A549 treated with CpdA at 1 μM for 4 hours (cell line): ENCODE measurements around the gene ITGB5. TPM values are rescaled to one million over a fixed set of nuclear protein-coding genes. Genes with fewer than 3 reads are reported as not detected.

Source experiments
- total RNA-seq: library from RNA; stranded (reverse); fragments of 200-300 nt; extraction: Qiagen RNA extraction; gene quantifications from 5 replicates; pipeline ENCODE4 v1.2.3, GENCODE V29; 2022; ENCODE audit warnings: low read depth

Gene ITGB5
- 328 to 412 TPM (median 391 TPM) in 5 replicates for total RNA-seq

GRCh38 chr3:124887177-124887931 is at the start of gene ITGB5:
Gene ITGB5, minus strand, starts transcription at chr3:124887365. Its CDS starts 365 bp downstream, at chr3:124887000.

GRCh38 chr3:124934577-124934976 is 47.4 kb upstream of the ITGB5 start, which contains the start of gene MUC13:
Gene MUC13, minus strand, starts transcription at chr3:124934751. Its CDS starts 39 bp downstream, at chr3:124934712.

GRCh38 chr3:124730129-124730940 is 156.8 kb downstream of the ITGB5 start, which contains the start of gene UMPS:
Gene UMPS, plus strand, starts transcription at chr3:124730452. Its CDS starts 20 bp downstream, at chr3:124730472.

Other genes with a start within 250 kb of the ITGB5 start
- gene UMPS, start 156.9 kb downstream of the ITGB5 start, total RNA-seq, result 46.6 to 67.9 TPM (median 52.0 TPM) in 5 replicates
- 6.9 to 9.4 TPM (median 7.7 TPM) in 5 replicates for gene MUC13, start 47.4 kb upstream of the ITGB5 start, total RNA-seq
- 4.1 to 7.4 TPM (median 6.4 TPM) in 5 replicates for gene HEG1, start 168.6 kb upstream of the ITGB5 start, total RNA-seq